ENCODE measurements around the gene CAMK1D. TPM values are rescaled to one million over a fixed set of nuclear protein-coding genes. Genes with fewer than 3 reads are reported as not detected.

CAMK1D gene
- polyA plus RNA-seq, 1 donor (not counting 4 experiments of a cell fraction or from before 2014, with no cell fraction given) = 0.76 TPM

DNA sequence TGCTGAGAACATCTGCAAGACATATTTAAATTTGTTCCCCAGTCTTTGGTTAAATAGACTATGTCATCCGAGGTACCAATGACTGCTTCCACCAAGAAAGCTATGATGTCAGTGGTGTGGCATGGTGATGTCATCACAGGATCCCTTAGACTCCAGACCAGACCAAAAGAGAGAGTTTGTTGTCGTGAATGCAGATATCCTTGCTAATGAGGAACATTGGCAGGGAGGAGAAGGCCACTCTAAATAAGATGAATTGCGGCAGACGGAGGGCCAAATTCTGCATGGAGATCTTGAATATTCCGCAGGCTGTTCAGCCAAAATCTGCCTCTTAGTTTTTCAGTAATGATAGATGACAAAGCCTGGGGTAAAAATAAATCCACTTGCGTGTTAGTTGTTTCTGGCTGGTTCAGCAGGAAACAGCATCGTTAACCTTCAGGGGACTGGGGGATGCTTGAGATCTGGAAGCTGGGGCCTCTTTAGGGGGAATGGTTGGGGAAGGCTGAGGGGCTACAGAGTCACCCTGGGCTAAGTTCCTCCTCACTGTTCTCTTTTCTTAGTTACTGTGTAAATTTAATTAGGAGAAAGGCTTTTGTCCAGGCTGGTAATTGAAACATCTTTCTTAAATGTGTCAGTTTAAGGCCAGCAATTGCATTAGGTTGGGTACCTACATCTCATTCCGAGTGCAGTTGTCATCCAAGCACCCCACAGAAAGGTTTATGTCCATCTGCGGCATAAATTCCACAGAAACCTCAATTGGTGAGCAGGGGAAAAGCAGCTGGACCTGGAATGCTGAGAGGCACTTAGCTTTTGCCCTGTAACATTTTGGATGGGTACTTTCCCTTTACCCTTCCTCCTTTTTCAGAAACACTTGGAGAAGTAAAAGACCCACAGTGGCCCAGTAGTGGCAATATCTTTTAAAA is 11.6 kb upstream of the CAMK1D start:
- peaks cover 17% of the 10 kb centered on the region for H3K4me1 ChIP-seq (ENCODE audit: control insufficient read depth, extremely low read depth, insufficient read depth, low read length)
- H3K36me3 ChIP-seq (ENCODE audit: control insufficient read depth in 2 of 2, extremely low read depth in 1 of 2, insufficient read depth in 2 of 2, low read length in 2 of 2) = no peaks in the 10 kb centered on the region
- H3K27me3 ChIP-seq (ENCODE audit: control insufficient read depth, extremely low read depth, insufficient read depth, low read length) = no peaks in the 10 kb centered on the region
- dilution Hi-C loops (cut with MboI; ENCODE audit: extremely low pct_ligation_motif_present, low sequenced_read_pairs) = no loop called here
- no peaks in the 10 kb centered on the region for H3K9me1 ChIP-seq (ENCODE audit: control insufficient read depth, extremely low read depth, insufficient read depth, low read length)
- no peak overlapping the region for H3K4me2 ChIP-seq (ENCODE audit: control insufficient read depth, extremely low read depth, insufficient read depth, low read depth, low read length)
- no peak overlapping the region for H3K9ac ChIP-seq (ENCODE audit: control insufficient read depth, extremely low read depth, insufficient read depth, low read length)
- H2AFZ ChIP-seq (ENCODE audit: control insufficient read depth, low read length) = no peak overlapping the region
- no peaks in the 10 kb centered on the region for H3K79me2 ChIP-seq (ENCODE audit: control insufficient read depth, insufficient read depth, low read length)
- peaks cover 2% of the 10 kb centered on the region for H4K20me1 ChIP-seq (ENCODE audit: control insufficient read depth, extremely low read depth, insufficient read depth, low read length)
- DNase-seq (ENCODE audit: low read depth, low spot score) (no peak), FAIRE-seq (no peak)
- H3K27ac ChIP-seq (ENCODE audit: control insufficient read depth, insufficient read depth, low read length) = no peak overlapping the region
- H3K9me3 ChIP-seq (ENCODE audit: control insufficient read depth, low read depth, low read length) = no peaks in the 10 kb centered on the region
- no peak overlapping the region for H3K4me3 ChIP-seq (ENCODE audit: control insufficient read depth in 2 of 3, extremely low read depth in 1 of 3, insufficient read depth in 2 of 3, low read depth in 1 of 3, low read length in 3 of 3)
- no peak for TF ChIP-seq EZH2 (IDR thresholded peaks at IDR 0.05; ENCODE audit: low read length)
- TF ChIP-seq CTCF (optimal IDR thresholded peaks at IDR 0.05 in 1 of 3, IDR thresholded peaks at IDR 0.05 in 1 of 3, conservative IDR thresholded peaks at IDR 0.05 in 1 of 3; ENCODE audit: extremely low read depth in 1 of 3, insufficient read depth in 2 of 3, low read length in 3 of 3) = no peak

- Histone ChIP-seq H3K79me2 (ENCODE audit: control insufficient read depth, insufficient read depth, low read length) (no peaks in the 10 kb centered on the region), H3K36me3 (ENCODE audit: control insufficient read depth in 2 of 2, extremely low read depth in 1 of 2, insufficient read depth in 2 of 2, low read length in 2 of 2) (no peaks in the 10 kb centered on the region), H3K9me1 (ENCODE audit: control insufficient read depth, extremely low read depth, insufficient read depth, low read length) (no peaks in the 10 kb centered on the region), H4K20me1 (ENCODE audit: control insufficient read depth, extremely low read depth, insufficient read depth, low read length) (peaks cover 2% of the 10 kb centered on the region), H3K9ac (ENCODE audit: control insufficient read depth, extremely low read depth, insufficient read depth, low read length) (no peak overlapping the region), H3K27ac (ENCODE audit: control insufficient read depth, insufficient read depth, low read length) (no peak overlapping the region), H2AFZ (ENCODE audit: control insufficient read depth, low read length) (no peak overlapping the region), H3K4me3 (ENCODE audit: control insufficient read depth in 2 of 3, extremely low read depth in 1 of 3, insufficient read depth in 2 of 3, low read depth in 1 of 3, low read length in 3 of 3) (no peak overlapping the region), H3K4me2 (ENCODE audit: control insufficient read depth, extremely low read depth, insufficient read depth, low read depth, low read length) (no peak overlapping the region), H3K27me3 (ENCODE audit: control insufficient read depth, extremely low read depth, insufficient read depth, low read length) (no peaks in the 10 kb centered on the region), H3K4me1 (ENCODE audit: control insufficient read depth, extremely low read depth, insufficient read depth, low read length) (peaks cover 6% of the 10 kb centered on the region), H3K9me3 (ENCODE audit: control insufficient read depth, low read depth, low read length) (no peaks in the 10 kb centered on the region)
- TF ChIP-seq EZH2 (IDR thresholded peaks at IDR 0.05; ENCODE audit: low read length) = no peak
- TF ChIP-seq CTCF (optimal IDR thresholded peaks at IDR 0.05 in 1 of 3, IDR thresholded peaks at IDR 0.05 in 1 of 3, conservative IDR thresholded peaks at IDR 0.05 in 1 of 3; ENCODE audit: extremely low read depth in 1 of 3, insufficient read depth in 2 of 3, low read length in 3 of 3) = no peak
- no peak for DNase-seq (ENCODE audit: low read depth, low spot score)
- no peak for FAIRE-seq
- dilution Hi-C loops (cut with MboI; ENCODE audit: extremely low pct_ligation_motif_present, low sequenced_read_pairs) = no loop called here
Observed at GRCh38 chr10:12338981-12339380, 10.4 kb upstream of the CAMK1D start.

Measured in keratinocyte (primary cell).